Measurements from ENCODE around the gene CRYBG2. TPM values are rescaled to one million over a fixed set of nuclear protein-coding genes. Genes with fewer than 3 reads are reported as not detected.
A peak's percentile ranks its signal among the peaks of the same experiment; 100 is the strongest.

Gene CRYBG2
- polyA plus RNA-seq, 6 donors from 2014 or later = 0.06 to 1.8 (median 0.70) TPM

- peaks cover 5 to 8% of the 10 kb centered on the region in 2 donors for H3K36me3 Mint-ChIP-seq
- H3K9me3 Mint-ChIP-seq = no peaks in the 10 kb centered on the region
- no peaks in the 10 kb centered on the region for H3K27me3 Mint-ChIP-seq
- ATAC-seq (ENCODE audit: low read depth in 2 of 2) = no peak
- DNase-seq = no peak
- H3K4me3 Mint-ChIP-seq = peak overlapping the region; percentile 79 to 96 (median 90)
- peaks cover 63 to 80% (median 74%) of the 10 kb centered on the region in 3 donors for H3K4me1 Mint-ChIP-seq
- H3K27ac Mint-ChIP-seq = peak overlapping the region; percentile 41 to 96 (median 92)
Observed at GRCh38 chr1:26281091-26281958, 72.6 kb downstream of the CRYBG2 start.

- H3K27ac Mint-ChIP-seq = peak overlapping the region in 5 of 6 donors; percentile 41 to 96 (median 93)
- H3K4me3 Mint-ChIP-seq = peak overlapping the region; percentile 79 to 96 (median 90)
- no peaks in the 10 kb centered on the region for H3K9me3 Mint-ChIP-seq
- ATAC-seq (ENCODE audit: low read depth in 2 of 2) (no peak), DNase-seq (no peak)
- H3K27me3 Mint-ChIP-seq = no peaks in the 10 kb centered on the region
- peaks cover 5 to 8% of the 10 kb centered on the region in 2 donors for H3K36me3 Mint-ChIP-seq
- H3K4me1 Mint-ChIP-seq = peaks cover 62 to 81% (median 74%) of the 10 kb centered on the region in 3 donors
Observed at GRCh38 chr1:26280333-26281042, 73.4 kb downstream of the CRYBG2 start.

- Mint-ChIP-seq H3K36me3 (peaks cover 5 to 8% of the 10 kb centered on the region in 2 donors), H3K4me3 (peak within 1 kb of the TSS; percentile 79 to 96 (median 90)), H3K27ac (peak within 1 kb of the TSS; percentile 85 to 97 (median 92)), H3K27me3 (no peaks in the 10 kb centered on the region), H3K4me1 (peaks cover 56 to 76% (median 72%) of the 10 kb centered on the region in 3 donors), H3K9me3 (no peaks in the 10 kb centered on the region)
- DNase-seq (peak; percentile 85), ATAC-seq (ENCODE audit: low read depth in 2 of 2) (peak; percentile 73 to 81)
Observed at GRCh38 chr1:26279456-26280332, 74.2 kb downstream of the CRYBG2 start, which contains the start of gene SH3BGRL3. TSS of gene SH3BGRL3 (plus strand) at chr1:26280086. CDS start at chr1:26280156, 70 bp downstream.

GRCh38 chr1:26278724-26279455, 75.0 kb downstream of the CRYBG2 start:
- H3K4me3 Mint-ChIP-seq = peak overlapping the region; percentile 79 to 93 (median 90)
- H3K36me3 Mint-ChIP-seq = peaks cover 5 to 8% of the 10 kb centered on the region in 2 donors
- DNase-seq = no peak
- H3K9me3 Mint-ChIP-seq = no peaks in the 10 kb centered on the region
- H3K27ac Mint-ChIP-seq = peak overlapping the region in 5 of 6 donors; percentile 88 to 97 (median 92)
- peaks cover 57 to 70% (median 65%) of the 10 kb centered on the region in 3 donors for H3K4me1 Mint-ChIP-seq
- ATAC-seq (ENCODE audit: low read depth in 2 of 2) = no peak
- H3K27me3 Mint-ChIP-seq = no peaks in the 10 kb centered on the region

DNA sequence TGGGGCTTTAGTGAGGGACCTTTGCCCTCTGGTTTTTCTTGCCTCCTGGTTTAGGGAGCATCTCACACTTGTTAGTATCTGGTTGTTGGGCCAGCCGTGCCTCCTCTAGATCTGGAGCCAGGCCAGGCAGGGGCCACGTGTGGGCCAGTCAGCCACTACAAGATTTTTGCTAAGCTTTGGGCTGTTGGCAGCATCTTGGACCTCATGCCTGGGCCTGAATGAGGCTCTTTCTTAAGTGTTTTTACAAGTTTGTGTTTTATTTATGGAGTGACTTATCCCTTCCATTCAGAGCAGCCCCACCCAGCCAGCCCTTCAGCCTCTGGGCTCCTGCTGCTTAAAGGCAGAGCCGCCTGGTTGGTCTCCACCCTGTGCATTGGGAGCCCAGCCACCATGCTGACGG, 75.6 kb downstream of the CRYBG2 start:
- no peak for DNase-seq
- ATAC-seq (ENCODE audit: low read depth in 2 of 2) = no peak
- peak overlapping the region in 5 of 8 donors; percentile 89 to 93 (median 91) for H3K4me3 Mint-ChIP-seq

DNA sequence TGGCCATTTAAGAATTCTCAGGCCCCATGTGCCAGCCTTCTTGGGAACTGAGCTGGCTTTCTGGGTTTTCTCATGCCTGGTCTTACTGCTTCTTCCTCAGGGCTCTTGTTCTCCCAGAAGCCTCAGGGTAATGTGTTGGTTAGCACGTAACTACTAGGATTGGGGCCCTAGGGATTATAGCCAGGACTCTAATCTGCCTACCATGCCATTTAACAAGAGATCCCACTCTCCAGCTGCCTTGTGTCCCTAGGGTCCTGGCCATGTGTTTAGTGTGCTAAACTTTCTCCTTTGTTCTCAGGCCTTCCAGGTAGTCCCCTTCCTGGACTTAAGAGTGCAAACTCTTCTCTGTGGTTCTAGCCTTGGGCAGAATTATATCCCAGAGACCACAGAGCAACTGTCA, 76.2 kb downstream of the CRYBG2 start:
- no peaks in the 10 kb centered on the region for H3K9me3 Mint-ChIP-seq
- ATAC-seq (ENCODE audit: low read depth in 2 of 2) (no peak), DNase-seq (no peak)
- peaks cover 47 to 60% (median 53%) of the 10 kb centered on the region in 3 donors for H3K4me1 Mint-ChIP-seq
- no peaks in the 10 kb centered on the region for H3K27me3 Mint-ChIP-seq
- no peak overlapping the region for H3K4me3 Mint-ChIP-seq
- peak overlapping the region in 3 of 6 donors; percentile 52 to 93 (median 80) for H3K27ac Mint-ChIP-seq
- peaks cover 5 to 12% of the 10 kb centered on the region in 2 donors for H3K36me3 Mint-ChIP-seq

More for the DNA sequence above, 75.6 kb downstream of the CRYBG2 start:
- peak overlapping the region in 2 of 6 donors; percentile 93 to 97 for H3K27ac Mint-ChIP-seq
- H3K36me3 Mint-ChIP-seq = peaks cover 5 to 8% of the 10 kb centered on the region in 2 donors
- peaks cover 53 to 66% (median 59%) of the 10 kb centered on the region in 3 donors for H3K4me1 Mint-ChIP-seq
- H3K27me3 Mint-ChIP-seq = no peaks in the 10 kb centered on the region
- no peaks in the 10 kb centered on the region for H3K9me3 Mint-ChIP-seq

- peaks cover 46 to 57% (median 49%) of the 10 kb centered on the region in 3 donors for H3K4me1 Mint-ChIP-seq
- H3K27ac Mint-ChIP-seq = peak overlapping the region in 3 of 6 donors; percentile 33 to 72 (median 52)
- H3K9me3 Mint-ChIP-seq = no peaks in the 10 kb centered on the region
- H3K4me3 Mint-ChIP-seq = peak overlapping the region in 2 of 8 donors; percentile 63 to 74
- peaks cover 6 to 16% of the 10 kb centered on the region in 2 donors for H3K36me3 Mint-ChIP-seq
- H3K27me3 Mint-ChIP-seq = no peaks in the 10 kb centered on the region
- no peak for ATAC-seq (ENCODE audit: low read depth in 2 of 2)
- no peak for DNase-seq
Observed at GRCh38 chr1:26277261-26277661, 76.7 kb downstream of the CRYBG2 start.

DNA sequence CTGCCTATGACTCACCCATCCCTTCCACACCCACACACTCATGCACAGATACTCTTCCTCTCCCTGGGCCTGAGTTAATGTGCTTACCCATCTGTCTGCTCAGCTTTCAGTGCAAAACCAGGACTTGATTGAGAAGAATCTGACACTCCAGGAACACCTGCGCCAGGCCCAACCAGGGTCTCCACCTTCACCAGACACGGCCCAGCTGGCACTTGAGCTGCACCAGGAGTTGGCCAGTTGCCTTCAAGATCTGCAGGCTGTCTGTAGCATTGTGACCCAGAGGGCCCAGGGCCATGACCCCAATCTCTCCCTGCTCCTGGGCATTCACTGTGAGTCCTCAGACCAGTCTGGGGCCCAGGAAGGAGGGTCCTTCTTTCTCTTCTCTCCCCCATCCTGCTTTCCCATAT, 77.5 kb downstream of the CRYBG2 start:
- no peak for DNase-seq
- Mint-ChIP-seq H3K36me3 (peaks cover 10 to 21% of the 10 kb centered on the region in 2 donors), H3K4me1 (peaks cover 42 to 50% (median 43%) of the 10 kb centered on the region in 3 donors), H3K9me3 (no peaks in the 10 kb centered on the region), H3K27ac (peak overlapping the region in 4 of 6 donors; percentile 28 to 81 (median 76)), H3K27me3 (no peaks in the 10 kb centered on the region), H3K4me3 (peak overlapping the region in 1 of 8 donors; percentile 53)
- no peak for ATAC-seq (ENCODE audit: low read depth in 2 of 2)

- peak; percentile 75 for DNase-seq
Observed at GRCh38 chr1:26275580-26276431, 78.1 kb downstream of the CRYBG2 start.

DNA sequence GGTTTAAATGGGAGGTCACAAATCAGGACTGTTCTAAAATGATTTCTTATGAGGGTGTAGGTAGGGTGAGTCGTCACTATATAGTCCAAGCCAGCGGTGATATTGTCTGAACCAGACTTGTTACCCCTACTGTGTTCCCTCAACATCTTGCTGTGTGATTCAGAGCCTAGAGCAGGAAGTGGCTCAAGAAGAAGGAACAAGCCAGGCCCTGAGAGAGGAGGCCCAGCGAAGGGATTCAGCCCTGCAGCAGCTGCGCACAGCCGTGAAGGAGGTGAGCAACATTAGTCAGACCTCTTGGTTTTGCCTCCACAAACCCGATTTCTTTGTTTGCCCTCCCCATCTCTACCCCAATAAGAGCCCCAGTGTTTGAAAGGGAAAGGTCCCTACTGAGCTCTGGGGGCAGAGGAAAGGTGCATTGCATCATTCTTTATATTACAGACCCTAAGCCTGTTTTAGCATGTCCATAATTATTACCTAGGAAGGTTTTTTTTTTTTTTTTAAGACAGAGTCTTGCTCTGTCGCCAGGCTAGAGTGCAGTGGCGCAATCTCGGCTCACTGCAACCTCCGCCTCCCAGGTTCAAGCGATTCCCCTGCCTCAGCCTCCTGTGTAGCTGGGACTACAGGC, 79.0 kb downstream of the CRYBG2 start:
- H3K9me3 Mint-ChIP-seq = no peaks in the 10 kb centered on the region
- H3K4me3 Mint-ChIP-seq = peak overlapping the region in 1 of 8 donors; percentile 29
- ATAC-seq (ENCODE audit: low read depth in 2 of 2) (no peak), DNase-seq (no peak)
- no peaks in the 10 kb centered on the region for H3K27me3 Mint-ChIP-seq
- H3K36me3 Mint-ChIP-seq = peaks cover 10 to 13% of the 10 kb centered on the region in 2 donors
- H3K4me1 Mint-ChIP-seq = peaks cover 29 to 38% (median 31%) of the 10 kb centered on the region in 3 donors
- peak overlapping the region in 1 of 6 donors; percentile 21 for H3K27ac Mint-ChIP-seq

More at GRCh38 chr1:26275580-26276431, 78.1 kb downstream of the CRYBG2 start:
- Mint-ChIP-seq H3K4me1 (peaks cover 36 to 44% (median 37%) of the 10 kb centered on the region in 3 donors), H3K36me3 (peaks cover 10 to 14% of the 10 kb centered on the region in 2 donors), H3K9me3 (no peaks in the 10 kb centered on the region), H3K27ac (peak overlapping the region; percentile 9 to 90 (median 61)), H3K4me3 (peak overlapping the region; percentile 6 to 87 (median 70)), H3K27me3 (no peaks in the 10 kb centered on the region)
- ATAC-seq (ENCODE audit: low read depth in 2 of 2) = peak; percentile 53 to 57
